ENCODE measurements around the gene HIP1R. TPM values are rescaled to one million over a fixed set of nuclear protein-coding genes. Genes with fewer than 3 reads are reported as not detected.

The HIP1R gene
- total and polyA plus RNA-seq, 2 of the 4 experiments (the other 2 are of a cell fraction) = 13.8 to 18.5 TPM

- no TSS peak for BruUV-seq (replicated peaks)
- DNase-seq (no peak), ATAC-seq (ENCODE audit: low read depth) (no peak)
- Histone ChIP-seq H3K9me1 (ENCODE audit: insufficient read depth, low read length) (peaks cover 18% of the 10 kb centered on the region), H3K4me2 (ENCODE audit: low read depth, low read length) (no peak overlapping the region), H3K14ac (replicated peaks; ENCODE audit: low read depth, low read length) (no peak overlapping the region), H2BK5ac (ENCODE audit: low read depth, low read length, poor library complexity, severe bottlenecking) (no peak overlapping the region), H2AK9ac (replicated peaks; ENCODE audit: low read depth, low read length, poor library complexity) (peak overlapping the region; percentile 70), H3K18ac (ENCODE audit: low read depth, low read length) (no peak overlapping the region), H3K4me1 (ENCODE audit: control insufficient read depth, insufficient read depth, low read length) (peaks cover 16% of the 10 kb centered on the region), H4K20me1 (ENCODE audit: insufficient read depth, low read length) (peaks cover 8% of the 10 kb centered on the region), H2BK15ac (ENCODE audit: low read depth, low read length) (no peak overlapping the region), H2BK120ac (ENCODE audit: low read depth, low read length) (no peak overlapping the region), H4K8ac (ENCODE audit: low read depth in 2 of 2, low read length in 2 of 2) (no peak overlapping the region), H3K27me3 (ENCODE audit: control insufficient read depth, insufficient read depth, low read length) (no peaks in the 10 kb centered on the region), H2AK5ac (ENCODE audit: low read depth, low read length) (peak overlapping the region; percentile 52), H2BK20ac (ENCODE audit: low read depth, low read length) (no peak overlapping the region), H3K27ac (ENCODE audit: insufficient read depth, low read length) (no peak overlapping the region), H3K9ac (ENCODE audit: low read depth, low read length) (no peak overlapping the region), H3K56ac (ENCODE audit: extremely low read depth, insufficient read depth, low read length) (no peak overlapping the region), H3K36me3 (ENCODE audit: control insufficient read depth, insufficient read depth, low read length) (peaks cover 5% of the 10 kb centered on the region; the same call in 1 of the 2 replicates), H4K91ac (ENCODE audit: insufficient read depth, low read depth, low read length) (no peak overlapping the region), H3K4me3 (ENCODE audit: insufficient read depth, low read depth, low read length) (no peak overlapping the region), H3K79me1 (ENCODE audit: low read depth in 1 of 2, low read length in 2 of 2) (peaks cover 0 to 7% of the 10 kb centered on the region in 2 experiments; a peak in 2 of 4 replicates), H4K5ac (ENCODE audit: low read depth, low read length) (no peak overlapping the region), H3K4ac (ENCODE audit: low read depth, low read length) (no peak overlapping the region), H2AFZ (replicated peaks; ENCODE audit: low read length, poor library complexity) (peak overlapping the region; percentile 65), H3K23ac (ENCODE audit: low read depth, low read length) (no peak overlapping the region), H3K9me3 (ENCODE audit: control insufficient read depth, insufficient read depth, low read length) (no peaks in the 10 kb centered on the region)
- 87% methylated on average over 11 of the region's 17 CpGs; no CpG with 5 or more reads in 1 of the 2 experiments for WGBS, 2 experiments (ENCODE audit: extremely low coverage in 2 of 2, insufficient read length in 1 of 2)
- intact Hi-C loops (cut with micrococcal nuclease) (no loop called here), in situ Hi-C loops (cut with MboI; ENCODE audit: low sequenced_read_pairs) (no loop called here), dilution Hi-C loops (cut with HindIII; ENCODE audit: low sequenced_read_pairs, unreplicated experiment) (no loop called here)
- POLR2A ChIA-PET (ENCODE audit: unreplicated experiment) = no interaction called here
- CTCF ChIA-PET = no interaction called here
- TF ChIP-seq CTCF (conservative IDR thresholded peaks at IDR 0.05; ENCODE audit: low read depth, low read length) (no peak), MAFK (IDR thresholded peaks at IDR 0.05; ENCODE audit: low read depth, low read length) (no peak), USF2 (IDR thresholded peaks at IDR 0.05; ENCODE audit: low read depth, low read length) (no peak), POLR2A (IDR thresholded peaks at IDR 0.05; ENCODE audit: low read depth, low read length) (no peak), CHD1 (IDR thresholded peaks at IDR 0.05; ENCODE audit: low read depth, low read length) (no peak), CEBPB (IDR thresholded peaks at IDR 0.05; ENCODE audit: low read depth, low read length) (no peak), ELK1 (IDR thresholded peaks at IDR 0.05; ENCODE audit: borderline replicate concordance, low read depth, low read length) (no peak), FOS (IDR thresholded peaks at IDR 0.05; ENCODE audit: low read depth, low read length) (no peak), RCOR1 (IDR thresholded peaks at IDR 0.05; ENCODE audit: insufficient replicate concordance, low read length) (no peak), RAD21 (IDR thresholded peaks at IDR 0.05; ENCODE audit: low read length) (no peak), MAZ (IDR thresholded peaks at IDR 0.05; ENCODE audit: borderline replicate concordance, low read depth, low read length) (no peak)
These were observed 18.5 kb downstream of the HIP1R start for GRCh38 chr12:122853582-122854245.

Data from IMR-90 (cell line).